ENCODE measurements around the gene SLC39A9.

DNA sequence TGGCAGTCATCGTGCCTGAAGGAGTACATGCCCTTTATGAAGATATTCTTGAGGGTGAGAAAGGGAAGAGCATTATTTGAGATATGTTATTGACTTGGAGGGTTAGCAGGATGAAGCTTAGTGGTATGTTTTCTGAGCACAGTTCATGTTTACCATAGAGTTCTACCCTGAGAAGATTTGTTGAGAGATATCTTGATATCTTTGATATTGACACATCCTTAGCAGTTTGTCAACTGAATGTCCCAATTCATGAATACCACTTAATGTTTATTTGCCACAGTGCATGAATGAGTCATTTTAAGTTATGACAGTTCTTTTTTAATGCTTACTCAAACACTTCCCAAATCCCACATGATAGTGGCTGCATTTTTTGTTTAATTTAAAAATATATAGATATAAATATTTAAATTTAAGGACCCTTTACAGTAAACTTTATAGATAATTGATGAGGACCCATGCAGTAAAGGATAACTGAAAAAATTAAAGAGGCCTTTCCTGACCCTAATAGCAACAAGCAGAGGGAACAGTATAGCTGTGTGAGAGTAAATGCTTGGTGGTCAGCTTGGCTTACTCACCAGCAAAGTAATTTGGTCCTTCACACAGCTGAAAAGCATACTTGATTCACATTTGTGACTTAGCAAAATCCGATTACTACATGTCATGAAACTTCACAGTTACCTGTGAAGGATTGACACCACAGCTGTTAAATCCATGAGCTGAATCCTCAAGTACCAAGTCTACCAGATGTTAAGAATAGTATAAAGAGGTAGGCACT is 25.8 kb downstream of the SLC39A9 start:
- TF ChIP-seq, protein P1, sequence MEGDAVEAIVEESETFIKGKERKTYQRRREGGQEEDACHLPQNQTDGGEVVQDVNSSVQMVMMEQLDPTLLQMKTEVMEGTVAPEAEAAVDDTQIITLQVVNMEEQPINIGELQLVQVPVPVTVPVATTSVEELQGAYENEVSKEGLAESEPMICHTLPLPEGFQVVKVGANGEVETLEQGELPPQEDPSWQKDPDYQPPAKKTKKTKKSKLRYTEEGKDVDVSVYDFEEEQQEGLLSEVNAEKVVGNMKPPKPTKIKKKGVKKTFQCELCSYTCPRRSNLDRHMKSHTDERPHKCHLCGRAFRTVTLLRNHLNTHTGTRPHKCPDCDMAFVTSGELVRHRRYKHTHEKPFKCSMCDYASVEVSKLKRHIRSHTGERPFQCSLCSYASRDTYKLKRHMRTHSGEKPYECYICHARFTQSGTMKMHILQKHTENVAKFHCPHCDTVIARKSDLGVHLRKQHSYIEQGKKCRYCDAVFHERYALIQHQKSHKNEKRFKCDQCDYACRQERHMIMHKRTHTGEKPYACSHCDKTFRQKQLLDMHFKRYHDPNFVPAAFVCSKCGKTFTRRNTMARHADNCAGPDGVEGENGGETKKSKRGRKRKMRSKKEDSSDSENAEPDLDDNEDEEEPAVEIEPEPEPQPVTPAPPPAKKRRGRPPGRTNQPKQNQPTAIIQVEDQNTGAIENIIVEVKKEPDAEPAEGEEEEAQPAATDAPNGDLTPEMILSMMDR (conservative IDR thresholded peaks at IDR 0.05; ENCODE audit: low read depth, low read length), result no peak
- TF ChIP-seq POLR2A (IDR thresholded peaks at IDR 0.05; ENCODE audit: low read depth, low read length) (no peak), MAZ (IDR thresholded peaks at IDR 0.05; ENCODE audit: borderline replicate concordance, low read depth, low read length) (no peak), RCOR1 (IDR thresholded peaks at IDR 0.05; ENCODE audit: insufficient replicate concordance, low read length) (no peak), FOS (IDR thresholded peaks at IDR 0.05; ENCODE audit: low read depth, low read length) (0 out of 2 replicates have a peak, but pooled peaks have one; percentile 6)
